HEK293T (cell line): Measurements from ENCODE around the gene GTF3C4.

Experiments
- CTCF ChIA-PET: fragments of 350-600 bp; formaldehyde crosslinking; extraction: SDS; loops from one replicate; lab custom pipeline; 2021; ENCODE audit warnings: antibody characterized with exemption, inconsistent platforms; lab: Yijun Ruan, JAX
- POLR2A ChIA-PET: fragments of 350-600 bp; formaldehyde crosslinking; extraction: SDS; loops from one replicate; lab custom pipeline; 2020; ENCODE audit warnings: antibody characterized with exemption, inconsistent platforms; lab: Yijun Ruan, JAX
- DNase-seq: peaks from one replicate; pipeline ENCODE4 v3.0.0; 2012; ENCODE audit warnings: mixed read lengths; ENCODE audit errors: extremely low spot score
- ARNT ChIP-seq: fragments of 450-650 bp; IDR thresholded peaks from 2 replicates; pipeline ENCODE4 v1.6.1; 2017; ENCODE audit warnings: mild to moderate bottlenecking
- BHLHE40 ChIP-seq: fragments of 450-650 bp; IDR thresholded peaks from 2 replicates; pipeline ENCODE4 v1.6.1; 2016; ENCODE audit warnings: mild to moderate bottlenecking, moderate library complexity, borderline replicate concordance
- CTBP1 ChIP-seq: fragments of 450-650 bp; IDR thresholded peaks from 2 replicates; pipeline ENCODE4 v1.6.1; 2016; ENCODE audit warnings: borderline replicate concordance
- ELF4 ChIP-seq: fragments of 450-650 bp; IDR thresholded peaks from 2 replicates; pipeline ENCODE4 v1.6.1; 2017; ENCODE audit warnings: antibody characterized with exemption
- FOXA1 ChIP-seq: fragments of 450-650 bp; IDR thresholded peaks from 2 replicates; pipeline ENCODE4 v1.6.1; 2016; ENCODE audit warnings: mild to moderate bottlenecking
- FOXK2 ChIP-seq: fragments of 450-650 bp; IDR thresholded peaks from 2 replicates; pipeline ENCODE4 v1.6.1; 2016; ENCODE audit warnings: mild to moderate bottlenecking
- FOXM1 ChIP-seq: fragments of 450-650 bp; IDR thresholded peaks from 2 replicates; pipeline ENCODE4 v1.6.1; 2017; ENCODE audit warnings: mild to moderate bottlenecking, borderline replicate concordance
- HDGF ChIP-seq: fragments of 450-650 bp; IDR thresholded peaks from 2 replicates; pipeline ENCODE4 v1.6.1; 2017; ENCODE audit warnings: antibody characterized with exemption, borderline replicate concordance
- L3MBTL2 ChIP-seq: fragments of 450-650 bp; conservative IDR thresholded peaks from 2 replicates; pipeline ENCODE4 v1.6.1; 2016; ENCODE audit warnings: mild to moderate bottlenecking
- LEF1 ChIP-seq: fragments of 450-650 bp; IDR thresholded peaks from 2 replicates; pipeline ENCODE4 v1.6.1; 2017; ENCODE audit warnings: mild to moderate bottlenecking, borderline replicate concordance
- NFRKB ChIP-seq: fragments of 450-650 bp; IDR thresholded peaks from 2 replicates; pipeline ENCODE4 v1.6.1; 2016; ENCODE audit warnings: mild to moderate bottlenecking, moderate library complexity
- PKNOX1 ChIP-seq: fragments of 450-650 bp; IDR thresholded peaks from 2 replicates; pipeline ENCODE4 v1.6.1; 2016
- SP1 ChIP-seq: fragments of 450-650 bp; IDR thresholded peaks from 2 replicates; pipeline ENCODE4 v1.6.1; 2017
- SUZ12 ChIP-seq: fragments of 450-650 bp; IDR thresholded peaks from 2 replicates; pipeline ENCODE4 v1.6.1; 2016; ENCODE audit warnings: mild to moderate bottlenecking
- TARDBP ChIP-seq: fragments of 450-650 bp; IDR thresholded peaks from 2 replicates; pipeline ENCODE4 v1.6.1; 2016
- ZNF384 ChIP-seq: fragments of 450-650 bp; IDR thresholded peaks from 2 replicates; pipeline ENCODE4 v1.6.1; 2016

Gene GTF3C4

GRCh38 chr9:132681561-132681960 lies 11.3 kb downstream of the GTF3C4 start:
- ChIA-PET CTCF (no interaction called here), POLR2A (no interaction called here)
- TF ChIP-seq PKNOX1 (no peak), BHLHE40 (no peak), CTBP1 (no peak), ELF4 (no peak)
- DNase-seq, result no peak

GRCh38 chr9:132683873-132684272 lies 13.6 kb downstream of the GTF3C4 start:
- POLR2A ChIA-PET, result no interaction called here
- TF ChIP-seq ELF4 (no peak), BHLHE40 (no peak), FOXM1 (no peak), NFRKB (no peak), L3MBTL2 (no peak), FOXA1 (no peak), LEF1 (no peak), FOXK2 (no peak), ZNF384 (no peak), CTBP1 (no peak)
- no peak for DNase-seq
- CTCF ChIA-PET, result no interaction called here

GRCh38 chr9:132690696-132691095 lies 20.4 kb downstream of the GTF3C4 start:
- no peak for DNase-seq
- CTCF ChIA-PET, result no interaction called here
- POLR2A ChIA-PET, result no interaction called here
- TF ChIP-seq LEF1 (no peak), FOXK2 (no peak), ARNT (no peak), CTBP1 (no peak), SP1 (no peak), NFRKB (no peak), BHLHE40 (no peak)

DNA sequence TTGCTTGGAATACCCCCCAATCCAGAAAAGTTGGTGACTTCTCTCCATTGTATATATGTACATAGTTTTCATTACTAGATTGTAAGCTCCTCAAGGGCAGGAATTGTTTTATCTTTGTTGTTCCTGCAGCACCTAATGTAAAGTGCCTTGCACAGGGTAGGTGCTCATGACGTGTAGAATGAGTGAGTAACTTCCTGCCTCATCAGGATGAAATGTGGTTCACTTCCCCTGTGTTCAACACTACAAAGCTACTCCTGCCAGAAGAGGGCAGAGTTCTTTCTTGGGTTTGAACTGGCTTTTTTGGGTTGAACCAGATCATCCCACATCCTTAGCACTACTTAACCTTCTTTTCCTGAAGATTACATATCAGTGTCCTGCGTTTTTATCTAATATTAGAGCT lies 23.9 kb downstream of the GTF3C4 start:
- no peak for TF ChIP-seq FOXM1
- no peak for TF ChIP-seq CTBP1
- no peak for TF ChIP-seq ARNT
- TF ChIP-seq SP1, result no peak
- no peak for TF ChIP-seq ELF4
- no peak for TF ChIP-seq FOXA1
- no peak for TF ChIP-seq L3MBTL2
- TF ChIP-seq SUZ12, result no peak
- no peak for TF ChIP-seq TARDBP
- TF ChIP-seq ZNF384, result no peak
- TF ChIP-seq NFRKB, result no peak
- no peak for TF ChIP-seq HDGF
- TF ChIP-seq LEF1, result no peak
- TF ChIP-seq FOXK2, result no peak
- TF ChIP-seq BHLHE40, result no peak
- ChIA-PET CTCF (no interaction called here), POLR2A (interaction anchor here (0.7 to 1.1 kb wide), 2 partner anchors 25 to 62 kb away, joined by 3 read pairs; partner anchors contain the start of gene DDX31)
- no peak for DNase-seq

DNA sequence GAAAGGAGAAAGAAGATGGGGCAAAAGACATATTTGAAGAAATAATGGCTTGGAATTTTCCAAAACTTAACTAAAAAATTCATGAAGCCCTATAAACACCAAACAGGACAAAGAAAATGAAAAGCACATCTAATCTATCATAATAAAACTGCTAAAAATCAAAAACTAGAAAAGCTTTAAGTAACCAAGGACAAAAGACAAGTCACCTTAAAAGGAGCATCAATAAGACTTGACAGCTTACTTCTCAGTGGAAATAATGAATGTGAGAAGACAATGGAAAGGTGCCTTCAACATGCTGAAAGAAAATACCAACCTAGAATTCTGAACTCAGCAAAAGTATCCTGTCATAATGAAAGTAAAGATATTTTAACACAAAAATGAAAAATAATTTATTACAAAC lies 27.0 kb downstream of the GTF3C4 start:
- TF ChIP-seq PKNOX1 (no peak), FOXM1 (no peak), ELF4 (no peak), ARNT (no peak), ZNF384 (no peak), BHLHE40 (no peak), CTBP1 (no peak), NFRKB (no peak), LEF1 (no peak), TARDBP (no peak), FOXK2 (no peak), L3MBTL2 (no peak), SUZ12 (no peak), HDGF (no peak), FOXA1 (no peak), SP1 (no peak)
- CTCF ChIA-PET, result no interaction called here
- DNase-seq, result no peak
- POLR2A ChIA-PET, result no interaction called here

GRCh38 chr9:132698989-132699388 lies 28.7 kb downstream of the GTF3C4 start:
- ChIA-PET POLR2A (no interaction called here), CTCF (no interaction called here)

More at GRCh38 chr9:132698989-132699388, 28.7 kb downstream of the GTF3C4 start:
- no peak for TF ChIP-seq FOXK2
- no peak for TF ChIP-seq BHLHE40
- no peak for TF ChIP-seq SP1
- no peak for TF ChIP-seq ZNF384
- no peak for TF ChIP-seq SUZ12
- TF ChIP-seq HDGF, result no peak
- TF ChIP-seq PKNOX1, result no peak
- DNase-seq, result no peak
